Lower lobe of right lung (tissue), 2 donors: ENCODE data around the gene TCP10L. TPM values are rescaled to one million over a fixed set of nuclear protein-coding genes. Genes with fewer than 3 reads are reported as not detected.
A peak's percentile ranks its signal among the peaks of the same experiment; 100 is the strongest.
"Not testable (repeated sequence)": the region's sequence is repeated elsewhere in the genome, so short reads cannot be mapped to it uniquely, and the experiment has no call there.

Source experiments
- ATAC-seq, 2 donors: fragments of 200-7000 bp; cut with Tn5 transposase; one replicate each; pipeline ENCODE4 v1.9.1; 2020 to 2022; ENCODE audit warnings: mild to moderate bottlenecking in 2 of 2, moderate library complexity in 2 of 2
- DNase-seq: peaks from one replicate; pipeline ENCODE4 v3.0.0-alpha.2; 2020
- H3K27ac ChIP-seq: fragments of 200-600 bp; one replicate; pipeline ENCODE4 v1.8.0; 2022
- H3K27me3 ChIP-seq: fragments of 200-600 bp; one replicate; pipeline ENCODE4 v1.8.0; 2022; ENCODE audit warnings: low read depth
- H3K36me3 ChIP-seq: fragments of 200-600 bp; one replicate; pipeline ENCODE4 v1.8.0; 2022; ENCODE audit warnings: mild to moderate bottlenecking
- H3K4me1 ChIP-seq: fragments of 200-600 bp; one replicate; pipeline ENCODE4 v1.8.0; 2022
- H3K4me3 ChIP-seq: fragments of 200-600 bp; one replicate; pipeline ENCODE4 v1.8.0; 2022; ENCODE audit warnings: mild to moderate bottlenecking
- H3K9me3 ChIP-seq: fragments of 200-600 bp; one replicate; pipeline ENCODE4 v1.8.0; 2022
- intact Hi-C: fragments of 100-400 bp; cut with DNase I; formaldehyde crosslinking; loops from one replicate; pipeline ENCODE4 v1.11.0; 2022
- total RNA-seq: library from RNA; stranded (reverse); fragmentation: NEBNext Ultra II Directional; extraction: Animal tissue kit (Norgen Biotek cat#: 25700); gene quantifications from one replicate; pipeline ENCODE4 v1.2.1, GENCODE V29; 2021
- TF ChIP-seq, protein P1 (sequence below): fragments of 200-600 bp; IDR thresholded peaks from one replicate; pipeline ENCODE4 v1.8.0; 2022; ENCODE audit warnings: antibody characterized with exemption, mild to moderate bottlenecking
- donor health status: DM: no; HTN: yes; CAD: no; lungs with severe emphysema.

TCP10L gene
- total RNA-seq, 1 donor from 2014 or later, result 0.71 TPM

DNA sequence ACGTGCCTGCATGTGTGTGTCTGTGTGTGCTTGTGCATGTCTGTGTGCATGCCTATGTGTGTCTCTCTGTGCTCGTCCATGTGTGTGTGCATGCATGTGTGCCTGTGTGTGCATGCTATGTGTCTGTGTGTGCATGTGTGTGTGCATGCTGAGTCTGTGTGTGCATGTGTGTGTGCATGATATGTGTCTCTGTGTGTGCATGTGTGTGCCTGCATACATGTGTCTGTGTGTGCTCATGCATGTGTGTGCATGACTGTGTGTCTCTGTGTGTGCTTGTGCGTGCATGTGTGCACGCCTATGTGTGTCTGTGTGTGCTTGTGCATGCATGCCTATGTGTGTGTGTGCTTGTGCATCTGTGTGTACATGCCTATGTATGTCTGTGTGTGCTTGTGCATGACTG, 52.3 kb downstream of the TCP10L start:
- ATAC-seq (no peak), DNase-seq (no peak)
- Histone ChIP-seq H3K36me3 (no peaks in the 10 kb centered on the region), H3K4me1 (no peaks in the 10 kb centered on the region), H3K27me3 (no peaks in the 10 kb centered on the region), H3K27ac (no peak overlapping the region), H3K9me3 (no peaks in the 10 kb centered on the region), H3K4me3 (no peak overlapping the region)
- intact Hi-C loops, result no loop called here
- TF ChIP-seq, protein P1, sequence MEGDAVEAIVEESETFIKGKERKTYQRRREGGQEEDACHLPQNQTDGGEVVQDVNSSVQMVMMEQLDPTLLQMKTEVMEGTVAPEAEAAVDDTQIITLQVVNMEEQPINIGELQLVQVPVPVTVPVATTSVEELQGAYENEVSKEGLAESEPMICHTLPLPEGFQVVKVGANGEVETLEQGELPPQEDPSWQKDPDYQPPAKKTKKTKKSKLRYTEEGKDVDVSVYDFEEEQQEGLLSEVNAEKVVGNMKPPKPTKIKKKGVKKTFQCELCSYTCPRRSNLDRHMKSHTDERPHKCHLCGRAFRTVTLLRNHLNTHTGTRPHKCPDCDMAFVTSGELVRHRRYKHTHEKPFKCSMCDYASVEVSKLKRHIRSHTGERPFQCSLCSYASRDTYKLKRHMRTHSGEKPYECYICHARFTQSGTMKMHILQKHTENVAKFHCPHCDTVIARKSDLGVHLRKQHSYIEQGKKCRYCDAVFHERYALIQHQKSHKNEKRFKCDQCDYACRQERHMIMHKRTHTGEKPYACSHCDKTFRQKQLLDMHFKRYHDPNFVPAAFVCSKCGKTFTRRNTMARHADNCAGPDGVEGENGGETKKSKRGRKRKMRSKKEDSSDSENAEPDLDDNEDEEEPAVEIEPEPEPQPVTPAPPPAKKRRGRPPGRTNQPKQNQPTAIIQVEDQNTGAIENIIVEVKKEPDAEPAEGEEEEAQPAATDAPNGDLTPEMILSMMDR, result no peak

DNA sequence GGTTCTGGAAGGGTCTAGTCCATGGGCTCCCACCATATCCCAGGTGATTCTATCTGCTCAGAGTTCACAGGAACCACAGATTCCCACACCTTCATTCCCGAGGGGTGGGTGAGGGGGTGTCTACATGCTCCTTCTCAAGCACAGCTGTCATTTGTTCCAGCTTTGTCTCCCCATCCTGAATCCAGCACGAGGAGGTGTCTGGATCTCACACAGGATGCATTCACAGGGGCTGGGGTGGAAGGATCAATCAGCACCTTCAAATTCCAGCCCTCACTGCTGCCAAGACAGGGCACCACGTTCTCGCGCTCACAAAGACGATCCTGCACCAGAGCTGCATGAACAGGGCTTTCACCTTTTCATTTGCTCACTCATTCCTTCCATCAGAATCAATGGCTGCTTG, 52.7 kb downstream of the TCP10L start:
- intact Hi-C loops, result no loop called here
- Histone ChIP-seq H3K9me3 (no peaks in the 10 kb centered on the region), H3K27ac (no peak overlapping the region), H3K4me3 (no peak overlapping the region), H3K36me3 (no peaks in the 10 kb centered on the region), H3K27me3 (no peaks in the 10 kb centered on the region), H3K4me1 (no peaks in the 10 kb centered on the region)
- TF ChIP-seq, protein P1, result no peak
- DNase-seq (no peak), ATAC-seq (no peak)

DNA sequence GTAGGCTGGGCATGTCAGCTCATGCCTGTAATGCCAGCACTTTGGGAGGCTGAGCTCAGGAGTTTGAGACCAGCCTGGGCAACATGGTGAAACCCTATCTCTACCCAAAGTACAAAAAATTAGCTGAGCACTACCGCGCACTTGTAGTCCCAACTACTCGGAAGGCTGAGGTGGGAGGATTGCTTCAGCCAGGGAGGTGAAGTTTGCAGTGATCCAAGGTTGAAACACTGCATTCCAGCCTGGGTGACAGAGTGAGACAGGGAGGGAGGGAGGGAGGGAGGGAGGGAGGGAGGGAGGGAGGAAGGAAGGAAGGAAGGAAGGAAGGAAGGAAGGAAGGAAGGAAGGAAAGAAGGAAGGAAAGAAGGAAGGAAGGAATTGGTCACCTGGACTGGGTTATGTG, 53.8 kb downstream of the TCP10L start:
- H3K27me3 ChIP-seq, H3K4me3 ChIP-seq, H3K36me3 ChIP-seq, H3K9me3 ChIP-seq, H3K4me1 ChIP-seq, H3K27ac ChIP-seq, DNase-seq, intact Hi-C loops, ATAC-seq: not testable (repeated sequence)

DNA sequence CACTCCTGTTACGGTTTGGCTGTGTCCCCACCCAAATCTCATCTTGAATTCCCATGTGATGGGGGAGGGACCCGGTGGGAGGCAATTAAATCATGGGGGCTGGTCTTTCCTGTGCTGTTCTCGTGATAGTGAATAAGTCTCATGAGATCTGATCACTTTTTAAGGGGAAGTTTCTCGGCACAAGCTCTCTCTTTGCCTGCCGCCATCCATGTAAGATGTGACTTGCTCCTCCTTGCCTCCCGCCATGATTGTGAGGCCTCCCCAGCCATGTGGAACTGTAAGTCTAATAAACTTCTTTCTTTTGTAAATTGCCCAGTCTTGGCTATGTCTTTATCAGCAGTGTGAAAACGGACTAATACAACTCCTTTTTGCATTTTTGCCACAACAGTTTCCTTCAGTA, 54.5 kb downstream of the TCP10L start:
- H3K27me3 ChIP-seq, H3K4me1 ChIP-seq, H3K27ac ChIP-seq, H3K36me3 ChIP-seq, H3K4me3 ChIP-seq, ATAC-seq, intact Hi-C loops, H3K9me3 ChIP-seq, DNase-seq: not testable (repeated sequence)

DNA sequence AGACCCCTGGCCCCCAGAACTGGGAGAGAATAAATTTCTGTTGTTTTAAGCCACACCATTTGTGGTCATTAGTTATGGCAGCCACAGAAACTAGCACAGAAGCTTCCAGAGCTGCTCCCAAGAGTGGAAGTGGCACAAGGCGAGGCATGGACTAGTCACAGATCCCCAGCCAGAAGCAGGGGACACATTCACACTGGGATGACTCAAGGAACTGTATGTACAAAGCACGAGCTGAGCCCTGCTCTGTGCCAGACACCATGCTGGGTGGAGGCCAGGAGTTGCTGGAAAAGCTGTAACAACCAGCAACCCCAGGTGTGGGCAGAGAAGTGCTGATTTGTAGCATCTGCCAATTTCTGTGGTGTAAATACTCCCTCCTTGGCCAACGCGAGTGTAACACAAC, 55.6 kb downstream of the TCP10L start:
- H3K27ac ChIP-seq, result no peak overlapping the region
- no peak overlapping the region for H3K4me3 ChIP-seq
- H3K9me3 ChIP-seq, result no peaks in the 10 kb centered on the region
- no peak for ATAC-seq
- DNase-seq, result no peak
- intact Hi-C loops, result no loop called here
- H3K27me3 ChIP-seq, result no peaks in the 10 kb centered on the region
- TF ChIP-seq, protein P1, result no peak
- no peaks in the 10 kb centered on the region for H3K36me3 ChIP-seq
- peaks cover 2% of the 10 kb centered on the region for H3K4me1 ChIP-seq

DNA sequence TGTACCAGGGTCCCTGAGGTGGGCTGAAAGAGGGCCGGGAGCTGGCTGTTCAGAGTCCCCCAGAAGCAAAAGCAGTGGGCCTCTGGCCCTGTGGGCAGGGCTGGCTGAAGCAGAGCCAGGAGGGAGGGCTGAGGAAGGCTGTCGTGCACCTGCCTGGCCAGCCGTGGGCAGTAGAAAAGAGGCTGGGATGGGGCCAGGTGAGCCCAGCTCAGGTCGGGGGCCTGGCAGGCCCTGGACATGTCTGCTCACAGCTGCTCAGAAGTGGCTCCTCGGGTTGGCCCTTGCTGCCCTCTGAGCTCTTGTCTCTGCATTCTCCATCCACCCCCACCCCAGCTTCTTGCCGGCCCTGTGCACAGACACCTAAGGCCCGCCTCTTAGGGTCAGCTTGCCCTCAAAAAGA, 60.0 kb downstream of the TCP10L start:
- no peak for DNase-seq
- no peak for ATAC-seq

More for the DNA sequence above, 60.0 kb downstream of the TCP10L start:
- intact Hi-C loops, result no loop called here
- Histone ChIP-seq H3K27ac (peak overlapping the region; percentile 53), H3K9me3 (no peaks in the 10 kb centered on the region), H3K4me1 (peaks cover 39% of the 10 kb centered on the region), H3K4me3 (no peak overlapping the region), H3K36me3 (no peaks in the 10 kb centered on the region), H3K27me3 (no peaks in the 10 kb centered on the region)
- TF ChIP-seq, protein P1, result no peak
